OCI-LY7 (cell line): ENCODE results near the gene CEND1. TPM values are rescaled to one million over a fixed set of nuclear protein-coding genes. Genes with fewer than 3 reads are reported as not detected.

Experiments used
- BruUV-seq: library from RNA; stranded (reverse); fragments of 400-500 nt; replicated peaks from 2 replicates; lab custom pipeline; 2021; lab: Mats Ljungman, UMichigan
- CTCF ChIA-PET: fragments of 300-600 bp; sonication (Branson Sonifier 250); formaldehyde crosslinking; loops from one replicate; lab custom pipeline; 2022; ENCODE audit warnings: antibody characterized with exemption; ENCODE audit not compliant: unreplicated experiment; lab: Charles Lee
- POLR2A ChIA-PET: fragments of 300-600 bp; sonication (Branson Sonifier 250); formaldehyde crosslinking; loops from one replicate; lab custom pipeline; 2022; ENCODE audit warnings: antibody characterized with exemption; lab: Charles Lee
- DNase-seq: peaks from one replicate; pipeline ENCODE4 v3.0.0-alpha.2; 2015; ENCODE audit warnings: low spot score
- H2AFZ ChIP-seq: fragments of 200-600 bp; sonication (generic), shearing (Covaris generic); 2 replicates; pipeline ENCODE4 v1.6.1; 2014; ENCODE audit warnings: mild to moderate bottlenecking, antibody characterized with exemption, low read length, moderate library complexity
- H3K27ac ChIP-seq: fragments of 200-600 bp; sonication (generic); 2 replicates; pipeline ENCODE4 v1.5.1; 2014; ENCODE audit warnings: mixed run types, low read depth, mild to moderate bottlenecking, moderate library complexity, low read length, inconsistent platforms; ENCODE audit not compliant: poor library complexity, severe bottlenecking
- H3K36me3 ChIP-seq: fragments of 200-600 bp; sonication (generic); 2 replicates; pipeline ENCODE4 v1.6.1; 2014; ENCODE audit warnings: mild to moderate bottlenecking, antibody characterized with exemption, low read length, moderate library complexity, mixed read lengths; ENCODE audit not compliant: insufficient read depth
- H3K4me1 ChIP-seq: fragments of 200-600 bp; sonication (generic); 2 replicates; pipeline ENCODE4 v1.5.1; 2014; ENCODE audit warnings: mild to moderate bottlenecking, low read length; ENCODE audit not compliant: insufficient read depth, poor library complexity, severe bottlenecking
- H3K4me2 ChIP-seq: fragments of 200-600 bp; sonication (generic); 2 replicates; pipeline ENCODE4 v1.6.1; 2014; ENCODE audit warnings: mild to moderate bottlenecking, low read length
- H3K4me3 ChIP-seq: fragments of 200-600 bp; sonication (generic); 2 replicates; pipeline ENCODE4 v1.5.1; 2014; ENCODE audit warnings: mild to moderate bottlenecking, low read depth, low read length; ENCODE audit not compliant: poor library complexity, severe bottlenecking
- H3K79me2 ChIP-seq: fragments of 200-600 bp; sonication (generic); 2 replicates; pipeline ENCODE4 v1.6.1; 2016; ENCODE audit warnings: low read depth, mild to moderate bottlenecking, low read length, moderate library complexity, mixed read lengths; ENCODE audit not compliant: insufficient read depth
- H3K9me2 ChIP-seq: fragments of 200-600 bp; sonication (generic); 2 replicates; pipeline ENCODE4 v1.6.1; 2016; ENCODE audit warnings: mild to moderate bottlenecking, low read length, mixed read lengths; ENCODE audit not compliant: insufficient read depth
- H3K9me3 ChIP-seq: fragments of 200-600 bp; sonication (generic); 2 replicates; pipeline ENCODE4 v1.6.1; 2014; ENCODE audit warnings: mild to moderate bottlenecking, mixed run types, low read length, mixed read lengths
- H4K20me1 ChIP-seq: fragments of 200-600 bp; sonication (generic); 2 replicates; pipeline ENCODE4 v1.6.1; 2014; ENCODE audit warnings: mild to moderate bottlenecking, antibody characterized with exemption, low read length, moderate library complexity, mixed read lengths; ENCODE audit not compliant: insufficient read depth
- CTCF ChIP-seq: fragments of 200-600 bp; sonication (generic); conservative IDR thresholded peaks from 2 replicates; pipeline ENCODE4 v1.5.1; 2014; ENCODE audit warnings: mild to moderate bottlenecking, antibody characterized with exemption, low read length, moderate library complexity, mixed read lengths
- EZH2phosphoT487 ChIP-seq: fragments of 200-600 bp; sonication (generic); IDR thresholded peaks from 2 replicates; pipeline ENCODE4 v1.6.1; 2018; ENCODE audit warnings: low read depth, borderline replicate concordance, mild to moderate bottlenecking, mixed run types, antibody characterized with exemption, low read length, moderate library complexity, mixed read lengths
- intact Hi-C: fragments of 100-400 bp; cut with micrococcal nuclease; formaldehyde crosslinking; loops from one replicate; pipeline ENCODE4 v1.10.0; 2022; ENCODE audit not compliant: unreplicated experiment
- total RNA-seq, 2 experiments: library from RNA; depleted of rRNA in 1 of 2; stranded (reverse); fragments of >200 nt in 1 of 2; shearing (Covaris generic) in 1 of 2; gene quantifications; 2 replicates each; pipeline ENCODE4 v1.2.3, GENCODE V29; 2014 to 2022

The CEND1 gene
- total RNA-seq, 2 experiments from 2014 or later: 17.5 to 32.5 TPM

- peaks cover 50% of the 10 kb centered on the region for H3K79me2 ChIP-seq
- peaks cover 22% of the 10 kb centered on the region for H3K4me1 ChIP-seq
- peak within 1 kb of the TSS; percentile 68 for H3K27ac ChIP-seq
- H2AFZ ChIP-seq: peak within 1 kb of the TSS; percentile 59
- peak within 1 kb of the TSS; percentile 93 for H3K4me3 ChIP-seq
- H3K4me2 ChIP-seq: peak within 1 kb of the TSS; percentile 97
- H3K9me2 ChIP-seq: no peaks in the 10 kb centered on the region
- POLR2A ChIA-PET: interaction anchor here (0.8 to 1.9 kb wide), 7 partner anchors 9 to 73 kb away, joined by 3 to 7 read pairs (median 5); partner anchors contain the start of gene TMEM80
- no TSS peak for BruUV-seq
- H3K36me3 ChIP-seq: peaks cover 25% of the 10 kb centered on the region
- no peaks in the 10 kb centered on the region for H3K9me3 ChIP-seq
- TF ChIP-seq EZH2phosphoT487: no peak
- peak; percentile 49; the same call in 1 of the 2 replicates for TF ChIP-seq CTCF
- peak; percentile 94 for DNase-seq
- peaks cover 6% of the 10 kb centered on the region; the same call in 1 of the 2 replicates for H4K20me1 ChIP-seq
- intact Hi-C loops: loop anchor here (1.0 to 5.0 kb wide), 2 partner anchors 29 to 50 kb away; partner anchors contain the start of gene SLC25A22
- CTCF ChIA-PET: interaction anchor here (0.5 to 1.2 kb wide), 3 partner anchors 21 to 74 kb away, joined by 3 to 4 read pairs (median 3); no protein-coding TSS in a partner anchor
Measured at GRCh38 chr11:747158-748006, 42.5 kb downstream of the CEND1 start, which contains the start of gene TALDO1. Gene TALDO1, plus strand, starts transcription at chr11:747464. Its CDS starts 18 bp downstream, at chr11:747482.

GRCh38 chr11:746289-747157 is 43.4 kb downstream of the CEND1 start:
- no peak for TF ChIP-seq CTCF
- no peak for TF ChIP-seq EZH2phosphoT487
- Histone ChIP-seq H3K9me2 (no peaks in the 10 kb centered on the region), H3K4me1 (peaks cover 22% of the 10 kb centered on the region), H2AFZ (peak overlapping the region; percentile 59; the same call in 1 of the 2 replicates), H3K4me3 (peak overlapping the region; percentile 93), H3K27ac (peak overlapping the region; percentile 68), H3K79me2 (peaks cover 41% of the 10 kb centered on the region), H3K9me3 (no peaks in the 10 kb centered on the region), H3K36me3 (peaks cover 22% of the 10 kb centered on the region), H3K4me2 (peak overlapping the region; percentile 79), H4K20me1 (peaks cover 6% of the 10 kb centered on the region; the same call in 1 of the 2 replicates)
- POLR2A ChIA-PET: interaction anchor here (1.2 to 1.9 kb wide), 3 partner anchors 10 to 30 kb away, joined by 5 to 7 read pairs (median 6); no protein-coding TSS in a partner anchor
- BruUV-seq: no TSS peak
- CTCF ChIA-PET: no interaction called here
- peak; percentile 35 for DNase-seq
- intact Hi-C loops: loop anchor here (1.0 to 5.0 kb wide), 2 partner anchors 30 to 51 kb away; partner anchors contain the start of gene SLC25A22
